Right lobe of liver (tissue), 4 donors: Measurements from ENCODE around the gene MYLK.

Experiments
- CTCF ChIP-seq, 4 donors: fragments of 200-600 bp in 3 of 4; fragments of 450-650 bp in 1 of 4; IDR thresholded peaks; one replicate each; pipeline versions ENCODE4 v1.5.1 to v1.8.0; 2016 to 2022; ENCODE audit warnings: antibody characterized with exemption in 4 of 4, mild to moderate bottlenecking in 2 of 4
- POLR2A ChIP-seq: fragments of 450-650 bp; IDR thresholded peaks from one replicate; pipeline ENCODE4 v1.6.1; 2017; ENCODE audit warnings: antibody characterized with exemption, mild to moderate bottlenecking
- donor health status: DM: no; HTN: no; CAD: no.
- donor health status: DM: no; HTN: no; CAD: no.
- donor health status: DM: no; HTN: yes; CAD: no.

- TF ChIP-seq CTCF (IDR thresholded peaks at IDR 0.05) (no peak), POLR2A (no peak)
These were observed 222.2 kb downstream of the MYLK start for GRCh38 chr3:123661973-123662372.
